ENCODE results near the gene PPP4R3A.

GRCh38 chr14:91515979-91516378, 5.9 kb upstream of the PPP4R3A start:
- TF ChIP-seq FOXA1 (IDR thresholded peaks at IDR 0.05) (no peak), FOXK2 (IDR thresholded peaks at IDR 0.05) (no peak), L3MBTL2 (conservative IDR thresholded peaks at IDR 0.05) (no peak)
